GM12878 (cell line): ENCODE measurements around the gene XPC. TPM values are rescaled to one million over a fixed set of nuclear protein-coding genes. Genes with fewer than 3 reads are reported as not detected.

Experiments used
- ATAC-seq: fragments of 200-7000 bp; cut with Tn5 transposase; 3 replicates; pipeline ENCODE4 v1.9.1; 2020; ENCODE audit warnings: mild to moderate bottlenecking, moderate library complexity
- BruUV-seq: library from RNA; stranded (reverse); fragments of 400-500 nt; replicated peaks from 2 replicates; lab custom pipeline; 2021; lab: Mats Ljungman, UMichigan
- CTCF ChIA-PET: fragments of 300-600 bp; sonication (Branson Sonifier 250); formaldehyde crosslinking; extraction: SDS; loops from one replicate; lab custom pipeline; 2021; ENCODE audit warnings: inconsistent platforms; lab: Yijun Ruan, JAX
- POLR2A ChIA-PET: fragments of 350-600 bp; formaldehyde crosslinking; extraction: SDS; loops from one replicate; lab custom pipeline; 2021; ENCODE audit warnings: inconsistent platforms; lab: Charles Lee
- RAD21 ChIA-PET: fragments of 300-600 bp; sonication (Branson Sonifier 250); formaldehyde crosslinking; loops from one replicate; lab custom pipeline; 2023; ENCODE audit warnings: antibody characterized with exemption; ENCODE audit not compliant: unreplicated experiment; lab: Charles Lee
- SMC1A ChIA-PET: fragments of 300-600 bp; sonication (Branson Sonifier 250); formaldehyde crosslinking; loops from one replicate; lab custom pipeline; 2023; ENCODE audit not compliant: unreplicated experiment, uncharacterized antibody; lab: Charles Lee
- DNase-seq: peaks from one replicate; pipeline ENCODE4 v3.0.0-alpha.2; 2011; ENCODE audit warnings: low read depth, low spot score
- FAIRE-seq: peaks from 3 replicates; lab custom pipeline; 2011; peaks lifted over from hg19 to GRCh38; lab: Jason Lieb, UNC
- H2AFZ ChIP-seq: 2 replicates; pipeline ENCODE4 v1.6.0; 2011; ENCODE audit warnings: low read depth, low read length, control low read depth; ENCODE audit not compliant: control insufficient read depth
- H3K27ac ChIP-seq: 2 replicates; pipeline ENCODE4 v1.5.1; 2011; ENCODE audit warnings: control low read depth; ENCODE audit not compliant: control insufficient read depth, insufficient read depth
- H3K27me3 ChIP-seq, 2 experiments: replicated peaks in 1 of 2; 2 replicates each; pipeline versions ENCODE4 v1.6.0 to v1.6.1; 2011; ENCODE audit warnings: low read length in 1 of 2; ENCODE audit not compliant: control insufficient read depth in 2 of 2, insufficient read depth in 2 of 2
- H3K36me3 ChIP-seq, 2 experiments: 2 replicates each; pipeline ENCODE4 v1.5.1; 2011; ENCODE audit warnings: low read length in 1 of 2; ENCODE audit not compliant: control insufficient read depth in 2 of 2, insufficient read depth in 2 of 2
- H3K4me1 ChIP-seq: 2 replicates; pipeline ENCODE4 v1.6.1; 2011; ENCODE audit warnings: mild to moderate bottlenecking, low read length, moderate library complexity, mixed read lengths; ENCODE audit not compliant: control insufficient read depth, insufficient read depth
- H3K4me2 ChIP-seq: 2 replicates; pipeline ENCODE4 v1.6.0; 2011; ENCODE audit warnings: control low read depth; ENCODE audit not compliant: control insufficient read depth, insufficient read depth
- H3K4me3 ChIP-seq: fragments of 200-600 bp; sonication (generic); 2 replicates; pipeline ENCODE4 v1.5.1; 2016
- H3K79me2 ChIP-seq: 2 replicates; pipeline ENCODE4 v1.6.0; 2011; ENCODE audit warnings: low read length; ENCODE audit not compliant: control insufficient read depth, insufficient read depth
- H3K9ac ChIP-seq: 2 replicates; pipeline ENCODE4 v1.8.0; 2011; ENCODE audit warnings: low read length, control low read depth, mixed read lengths; ENCODE audit not compliant: control insufficient read depth, insufficient read depth
- H3K9me3 ChIP-seq: replicated peaks from 3 replicates; pipeline ENCODE4 v1.5.1; 2011; ENCODE audit warnings: mild to moderate bottlenecking, low read length; ENCODE audit not compliant: control insufficient read depth, insufficient read depth
- H4K20me1 ChIP-seq: 2 replicates; pipeline ENCODE4 v1.6.0; 2011; ENCODE audit not compliant: control insufficient read depth, insufficient read depth
- CREB1 ChIP-seq: IDR thresholded peaks from 2 replicates; pipeline ENCODE4 v1.6.1; 2012; ENCODE audit warnings: low read depth, mild to moderate bottlenecking, inconsistent platforms
- CREM ChIP-seq: IDR thresholded peaks from 2 replicates; pipeline ENCODE4 v1.6.1; 2014; ENCODE audit warnings: antibody characterized with exemption, low read depth
- MTA3 ChIP-seq: IDR thresholded peaks from 2 replicates; pipeline ENCODE4 v1.6.1; 2012; ENCODE audit warnings: low read length, inconsistent platforms, borderline replicate concordance
- RUNX3 ChIP-seq: IDR thresholded peaks from 2 replicates; pipeline ENCODE4 v1.6.1; 2012; ENCODE audit warnings: low read length, inconsistent platforms
- WGBS: methylation state at CpG from one replicate; pipeline ENCODE4 v1.1.6; 2016; ENCODE audit warnings: low lambda C conversion rate; ENCODE audit not compliant: insufficient replicate concordance, insufficient coverage; ENCODE audit errors: missing lambda C conversion rate; 5-methylcytosine and 5-hydroxymethylcytosine counted together
- in situ Hi-C: fragments of 300-500 bp; cut with MboI; formaldehyde crosslinking; loops from 9 replicates; pipeline ENCODE4 v1.14.3; 2018; ENCODE audit warnings: mixed read lengths
- intact Hi-C: fragments of 100-400 bp; cut with micrococcal nuclease; formaldehyde crosslinking; loops from one replicate; pipeline ENCODE4 v1.14.2; 2022; ENCODE audit not compliant: unreplicated experiment
- polyA plus RNA-seq, 11 experiments: library from polyadenylated mRNA; depleted of rRNA in 4 of 11; unstranded in 6 of 11; stranded (reverse) in 5 of 11; fragments of >200 nt; fragmentation: Nextera tagmentation in 4 of 11; fragmentation: Illumina TruSeq in 1 of 11; extraction: Ambion mirVana in 4 of 11; extraction: Trizol in 1 of 11; gene quantifications; 1 replicate in 1 of 11; 2 replicates in 10 of 11; pipeline versions ENCODE4 v1.2.1 to v1.2.3, GENCODE V29; 2011 to 2016; ENCODE audit warnings: inconsistent platforms in 2 of 11, missing spikeins in 2 of 11, low read depth in 1 of 11
- total RNA-seq, 4 experiments: library from RNA; depleted of rRNA in 3 of 4; stranded (reverse); fragments of >200 nt in 3 of 4; fragmentation: Illumina TruSeq in 1 of 4; extraction: Trizol in 1 of 4; gene quantifications; 2 replicates each; pipeline versions ENCODE4 v1.2.1 to v1.2.3, GENCODE V29; 2013 to 2021
- TF ChIP-seq, protein P1 (sequence below): IDR thresholded peaks from 2 replicates; pipeline ENCODE4 v1.6.1; 2012; ENCODE audit warnings: low read depth, low read length, improper control_type of control experiment

XPC gene
- total and polyA plus RNA-seq, 10 of the 15 experiments (the other 5 are each of a cell fraction or from before 2014, with no cell fraction given) = 4.0 to 48.3 (median 29.8) TPM

- ATAC-seq = no peak
- peak; percentile 48 for TF ChIP-seq CREM
- TF ChIP-seq, protein P1, sequence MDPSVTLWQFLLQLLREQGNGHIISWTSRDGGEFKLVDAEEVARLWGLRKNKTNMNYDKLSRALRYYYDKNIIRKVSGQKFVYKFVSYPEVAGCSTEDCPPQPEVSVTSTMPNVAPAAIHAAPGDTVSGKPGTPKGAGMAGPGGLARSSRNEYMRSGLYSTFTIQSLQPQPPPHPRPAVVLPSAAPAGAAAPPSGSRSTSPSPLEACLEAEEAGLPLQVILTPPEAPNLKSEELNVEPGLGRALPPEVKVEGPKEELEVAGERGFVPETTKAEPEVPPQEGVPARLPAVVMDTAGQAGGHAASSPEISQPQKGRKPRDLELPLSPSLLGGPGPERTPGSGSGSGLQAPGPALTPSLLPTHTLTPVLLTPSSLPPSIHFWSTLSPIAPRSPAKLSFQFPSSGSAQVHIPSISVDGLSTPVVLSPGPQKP = no peak
- TF ChIP-seq RUNX3 = 0 out of 2 replicates have a peak, but pooled peaks have one; percentile 6
- TF ChIP-seq CREB1 = peak; percentile 67
- no peak for TF ChIP-seq MTA3
- TF ChIP-seq, all 136 proteins: peak for 3
- Histone ChIP-seq H3K27ac (no peak overlapping the region), H3K9me3 (no peaks in the 10 kb centered on the region), H3K4me2 (no peak overlapping the region), H2AFZ (no peak overlapping the region), H3K36me3 (peaks cover 3 to 7% of the 10 kb centered on the region in 2 experiments; a peak in 2 of 4 replicates), H4K20me1 (no peaks in the 10 kb centered on the region), H3K9ac (no peak overlapping the region), H3K79me2 (peaks cover 2% of the 10 kb centered on the region), H3K4me3 (no peak overlapping the region), H3K27me3 (no peaks in the 10 kb centered on the region), H3K4me1 (no peaks in the 10 kb centered on the region)
- ChIA-PET SMC1A (interaction anchor here (0.6 kb wide), 1 partner anchor 16 kb away, joined by 4 read pairs; no protein-coding TSS in a partner anchor), CTCF (interaction anchor here (1.5 kb wide), 1 partner anchor 9 kb away, joined by 9 read pairs; no protein-coding TSS in a partner anchor), RAD21 (no interaction called here), POLR2A (no interaction called here)
- WGBS = 90% methylated on average over 4 of the region's 4 CpGs
- in situ Hi-C loops = no loop called here
- no peak for FAIRE-seq
- DNase-seq = no peak
- BruUV-seq = no TSS peak
- intact Hi-C loops = no loop called here
Observed at GRCh38 chr3:14194865-14195264, 16.5 kb upstream of the XPC start.
